Measurements from ENCODE around the gene SLCO1B1. TPM values are rescaled to one million over a fixed set of nuclear protein-coding genes. Genes with fewer than 3 reads are reported as not detected.

Gene SLCO1B1
- total and polyA plus RNA-seq, 2 experiments from 2014 or later, result 0.24 to 0.50 TPM

DNA sequence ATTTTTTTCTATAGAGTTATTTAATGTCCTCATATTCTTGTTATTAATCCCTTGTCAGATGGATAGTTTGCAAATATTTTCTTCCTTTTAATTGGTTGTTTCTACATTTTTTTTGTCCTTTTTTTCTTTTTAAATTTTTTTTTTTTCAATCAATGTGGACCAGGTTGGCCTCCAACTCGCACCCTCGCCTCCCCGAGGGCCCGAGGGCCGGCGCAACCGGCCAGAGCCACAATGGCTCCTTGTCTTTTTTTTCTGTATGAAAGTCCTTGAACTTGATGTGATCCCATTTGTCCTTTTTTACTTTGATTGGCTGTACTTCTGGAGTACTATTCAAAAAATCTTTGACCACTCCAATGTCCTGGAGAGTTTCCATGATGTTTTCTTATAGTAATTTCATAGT lies 17.7 kb upstream of the SLCO1B1 start:
- Histone ChIP-seq H3K27ac (ENCODE audit: low read depth) (no peak overlapping the region), H3F3A (replicated peaks; ENCODE audit: low read depth) (no peaks in the 10 kb centered on the region), H3K79me2 (replicated peaks; ENCODE audit: insufficient read depth) (no peaks in the 10 kb centered on the region), H3K4me3 (no peak overlapping the region), H3K9me2 (ENCODE audit: insufficient read depth) (no peaks in the 10 kb centered on the region; the same call in 1 of the 2 replicates), H3K27me3 (ENCODE audit: insufficient read depth) (no peaks in the 10 kb centered on the region), H4K20me1 (replicated peaks; ENCODE audit: insufficient read depth) (no peaks in the 10 kb centered on the region), H3K36me3 (ENCODE audit: insufficient read depth) (no peaks in the 10 kb centered on the region), H3K4me2 (no peak overlapping the region), H2AFZ (no peak overlapping the region), H3K4me1 (ENCODE audit: insufficient read depth) (no peaks in the 10 kb centered on the region)
- TF ChIP-seq, protein P1, sequence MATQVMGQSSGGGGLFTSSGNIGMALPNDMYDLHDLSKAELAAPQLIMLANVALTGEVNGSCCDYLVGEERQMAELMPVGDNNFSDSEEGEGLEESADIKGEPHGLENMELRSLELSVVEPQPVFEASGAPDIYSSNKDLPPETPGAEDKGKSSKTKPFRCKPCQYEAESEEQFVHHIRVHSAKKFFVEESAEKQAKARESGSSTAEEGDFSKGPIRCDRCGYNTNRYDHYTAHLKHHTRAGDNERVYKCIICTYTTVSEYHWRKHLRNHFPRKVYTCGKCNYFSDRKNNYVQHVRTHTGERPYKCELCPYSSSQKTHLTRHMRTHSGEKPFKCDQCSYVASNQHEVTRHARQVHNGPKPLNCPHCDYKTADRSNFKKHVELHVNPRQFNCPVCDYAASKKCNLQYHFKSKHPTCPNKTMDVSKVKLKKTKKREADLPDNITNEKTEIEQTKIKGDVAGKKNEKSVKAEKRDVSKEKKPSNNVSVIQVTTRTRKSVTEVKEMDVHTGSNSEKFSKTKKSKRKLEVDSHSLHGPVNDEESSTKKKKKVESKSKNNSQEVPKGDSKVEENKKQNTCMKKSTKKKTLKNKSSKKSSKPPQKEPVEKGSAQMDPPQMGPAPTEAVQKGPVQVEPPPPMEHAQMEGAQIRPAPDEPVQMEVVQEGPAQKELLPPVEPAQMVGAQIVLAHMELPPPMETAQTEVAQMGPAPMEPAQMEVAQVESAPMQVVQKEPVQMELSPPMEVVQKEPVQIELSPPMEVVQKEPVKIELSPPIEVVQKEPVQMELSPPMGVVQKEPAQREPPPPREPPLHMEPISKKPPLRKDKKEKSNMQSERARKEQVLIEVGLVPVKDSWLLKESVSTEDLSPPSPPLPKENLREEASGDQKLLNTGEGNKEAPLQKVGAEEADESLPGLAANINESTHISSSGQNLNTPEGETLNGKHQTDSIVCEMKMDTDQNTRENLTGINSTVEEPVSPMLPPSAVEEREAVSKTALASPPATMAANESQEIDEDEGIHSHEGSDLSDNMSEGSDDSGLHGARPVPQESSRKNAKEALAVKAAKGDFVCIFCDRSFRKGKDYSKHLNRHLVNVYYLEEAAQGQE (IDR thresholded peaks at IDR 0.05; ENCODE audit: unreplicated experiment), result no peak
- TF ChIP-seq ZNF331 (CRISPR knock-in tag; IDR thresholded peaks at IDR 0.05; ENCODE audit: low read depth) (no peak), CREB1 (CRISPR knock-in tag; IDR thresholded peaks at IDR 0.05; ENCODE audit: low read depth) (no peak), ETS1 (IDR thresholded peaks at IDR 0.05) (no peak), ZNF114 (CRISPR knock-in tag; IDR thresholded peaks at IDR 0.05) (no peak), JUNB (IDR thresholded peaks at IDR 0.05; ENCODE audit: unreplicated experiment) (no peak), POLR2AphosphoS5 (IDR thresholded peaks at IDR 0.05; ENCODE audit: low read depth) (no peak), NANOG (IDR thresholded peaks at IDR 0.05; ENCODE audit: borderline replicate concordance) (no peak), EZH2 (IDR thresholded peaks at IDR 0.05; ENCODE audit: low read depth, unreplicated experiment) (no peak), STAT1 (IDR thresholded peaks at IDR 0.05; ENCODE audit: unreplicated experiment) (no peak), EZH2phosphoT487 (IDR thresholded peaks at IDR 0.05; ENCODE audit: unreplicated experiment) (no peak), CTCF (conservative IDR thresholded peaks at IDR 0.05; ENCODE audit: low read depth in 2 of 2) (no peak)
- TF ChIP-seq, protein P2, sequence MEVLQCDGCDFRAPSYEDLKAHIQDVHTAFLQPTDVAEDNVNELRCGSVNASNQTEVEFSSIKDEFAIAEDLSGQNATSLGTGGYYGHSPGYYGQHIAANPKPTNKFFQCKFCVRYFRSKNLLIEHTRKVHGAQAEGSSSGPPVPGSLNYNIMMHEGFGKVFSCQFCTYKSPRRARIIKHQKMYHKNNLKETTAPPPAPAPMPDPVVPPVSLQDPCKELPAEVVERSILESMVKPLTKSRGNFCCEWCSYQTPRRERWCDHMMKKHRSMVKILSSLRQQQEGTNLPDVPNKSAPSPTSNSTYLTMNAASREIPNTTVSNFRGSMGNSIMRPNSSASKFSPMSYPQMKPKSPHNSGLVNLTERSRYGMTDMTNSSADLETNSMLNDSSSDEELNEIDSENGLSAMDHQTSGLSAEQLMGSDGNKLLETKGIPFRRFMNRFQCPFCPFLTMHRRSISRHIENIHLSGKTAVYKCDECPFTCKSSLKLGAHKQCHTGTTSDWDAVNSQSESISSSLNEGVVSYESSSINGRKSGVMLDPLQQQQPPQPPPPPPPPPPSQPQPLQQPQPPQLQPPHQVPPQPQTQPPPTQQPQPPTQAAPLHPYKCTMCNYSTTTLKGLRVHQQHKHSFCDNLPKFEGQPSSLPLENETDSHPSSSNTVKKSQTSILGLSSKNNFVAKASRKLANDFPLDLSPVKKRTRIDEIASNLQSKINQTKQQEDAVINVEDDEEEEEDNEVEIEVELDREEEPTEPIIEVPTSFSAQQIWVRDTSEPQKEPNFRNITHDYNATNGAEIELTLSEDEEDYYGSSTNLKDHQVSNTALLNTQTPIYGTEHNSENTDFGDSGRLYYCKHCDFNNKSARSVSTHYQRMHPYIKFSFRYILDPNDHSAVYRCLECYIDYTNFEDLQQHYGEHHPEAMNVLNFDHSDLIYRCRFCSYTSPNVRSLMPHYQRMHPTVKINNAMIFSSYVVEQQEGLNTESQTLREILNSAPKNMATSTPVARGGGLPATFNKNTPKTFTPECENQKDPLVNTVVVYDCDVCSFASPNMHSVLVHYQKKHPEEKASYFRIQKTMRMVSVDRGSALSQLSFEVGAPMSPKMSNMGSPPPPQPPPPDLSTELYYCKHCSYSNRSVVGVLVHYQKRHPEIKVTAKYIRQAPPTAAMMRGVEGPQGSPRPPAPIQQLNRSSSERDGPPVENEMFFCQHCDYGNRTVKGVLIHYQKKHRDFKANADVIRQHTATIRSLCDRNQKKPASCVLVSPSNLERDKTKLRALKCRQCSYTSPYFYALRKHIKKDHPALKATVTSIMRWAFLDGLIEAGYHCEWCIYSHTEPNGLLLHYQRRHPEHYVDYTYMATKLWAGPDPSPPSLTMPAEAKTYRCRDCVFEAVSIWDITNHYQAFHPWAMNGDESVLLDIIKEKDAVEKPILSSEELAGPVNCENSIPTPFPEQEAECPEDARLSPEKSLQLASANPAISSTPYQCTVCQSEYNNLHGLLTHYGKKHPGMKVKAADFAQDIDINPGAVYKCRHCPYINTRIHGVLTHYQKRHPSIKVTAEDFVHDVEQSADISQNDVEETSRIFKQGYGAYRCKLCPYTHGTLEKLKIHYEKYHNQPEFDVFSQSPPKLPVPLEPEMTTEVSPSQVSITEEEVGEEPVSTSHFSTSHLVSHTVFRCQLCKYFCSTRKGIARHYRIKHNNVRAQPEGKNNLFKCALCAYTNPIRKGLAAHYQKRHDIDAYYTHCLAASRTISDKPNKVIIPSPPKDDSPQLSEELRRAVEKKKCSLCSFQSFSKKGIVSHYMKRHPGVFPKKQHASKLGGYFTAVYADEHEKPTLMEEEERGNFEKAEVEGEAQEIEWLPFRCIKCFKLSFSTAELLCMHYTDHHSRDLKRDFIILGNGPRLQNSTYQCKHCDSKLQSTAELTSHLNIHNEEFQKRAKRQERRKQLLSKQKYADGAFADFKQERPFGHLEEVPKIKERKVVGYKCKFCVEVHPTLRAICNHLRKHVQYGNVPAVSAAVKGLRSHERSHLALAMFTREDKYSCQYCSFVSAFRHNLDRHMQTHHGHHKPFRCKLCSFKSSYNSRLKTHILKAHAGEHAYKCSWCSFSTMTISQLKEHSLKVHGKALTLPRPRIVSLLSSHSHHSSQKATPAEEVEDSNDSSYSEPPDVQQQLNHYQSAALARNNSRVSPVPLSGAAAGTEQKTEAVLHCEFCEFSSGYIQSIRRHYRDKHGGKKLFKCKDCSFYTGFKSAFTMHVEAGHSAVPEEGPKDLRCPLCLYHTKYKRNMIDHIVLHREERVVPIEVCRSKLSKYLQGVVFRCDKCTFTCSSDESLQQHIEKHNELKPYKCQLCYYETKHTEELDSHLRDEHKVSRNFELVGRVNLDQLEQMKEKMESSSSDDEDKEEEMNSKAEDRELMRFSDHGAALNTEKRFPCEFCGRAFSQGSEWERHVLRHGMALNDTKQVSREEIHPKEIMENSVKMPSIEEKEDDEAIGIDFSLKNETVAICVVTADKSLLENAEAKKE (CRISPR knock-in tag; IDR thresholded peaks at IDR 0.05), result no peak
- Mint-ChIP-seq H3K4me1 (no peaks in the 10 kb centered on the region), H3K36me3 (ENCODE audit: low read depth) (no peaks in the 10 kb centered on the region), H3K9me3 (no peaks in the 10 kb centered on the region), H3K27ac (no peak overlapping the region), H3K27me3 (ENCODE audit: insufficient read depth, low read depth, poor library complexity) (peaks cover 3% of the 10 kb centered on the region), H3K4me3 (no peak overlapping the region)
- ATAC-seq (no peak), DNase-seq (ENCODE audit: low spot score) (no peak)

Data from GM23338 (cell line).